ENCODE data around the gene TTC31.

DNA sequence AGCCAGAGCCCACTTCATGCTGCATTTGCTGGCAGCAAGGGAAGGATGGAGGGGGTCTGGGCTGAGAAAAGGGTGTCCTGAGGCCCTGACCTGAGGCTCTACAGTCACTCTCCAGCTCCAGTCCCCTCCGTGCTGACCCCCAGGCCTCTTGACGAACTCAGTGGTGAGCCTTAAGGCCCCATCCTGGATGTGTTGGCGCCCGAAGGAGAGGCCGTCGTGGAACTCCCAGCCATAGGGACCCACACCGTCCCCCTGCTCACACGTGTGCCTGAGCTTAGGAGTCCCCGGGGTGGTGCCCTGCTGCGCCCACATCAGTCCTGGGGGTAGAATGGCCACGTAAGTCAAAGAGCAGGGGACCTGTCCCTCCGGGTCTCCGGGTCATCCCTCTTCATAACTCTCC is 18.5 kb upstream of the TTC31 start:
- TF ChIP-seq SIN3A (IDR thresholded peaks at IDR 0.05; ENCODE audit: borderline replicate concordance, insufficient read depth, low read length) (no peak), POLR2AphosphoS5 (IDR thresholded peaks at IDR 0.05; ENCODE audit: low read depth, low read length) (no peak), REST (IDR thresholded peaks at IDR 0.05; ENCODE audit: insufficient read depth in 1 of 2, low read depth in 2 of 2, low read length in 2 of 2) (no peak), FOXP2 (optimal IDR thresholded peaks at IDR 0.05; ENCODE audit: borderline replicate concordance, extremely low read depth, extremely low read length, insufficient read depth) (no peak), TAF1 (IDR thresholded peaks at IDR 0.05; ENCODE audit: borderline replicate concordance, insufficient read depth, low read length) (no peak)

Data from PFSK-1 (cell line).